Progenitor cell of endocrine pancreas (in vitro differentiated cells): ENCODE measurements around the gene HIPK3. TPM values are rescaled to one million over a fixed set of nuclear protein-coding genes. Genes with fewer than 3 reads are reported as not detected.
A peak's percentile ranks its signal among the peaks of the same experiment; 100 is the strongest.

Experiments
- DNase-seq: peaks from one replicate; pipeline ENCODE4 v3.0.0; 2021; ENCODE audit warnings: low spot score; ENCODE audit not compliant: unreplicated experiment
- H3K27ac Mint-ChIP-seq: 2 replicates; pipeline ENCODE4 v1.8.0; 2021; ENCODE audit warnings: mild to moderate bottlenecking, moderate library complexity, mixed read lengths
- H3K27me3 Mint-ChIP-seq: 2 replicates; pipeline ENCODE4 v1.8.0; 2021; ENCODE audit warnings: mixed read lengths
- H3K36me3 Mint-ChIP-seq: 2 replicates; pipeline ENCODE4 v1.8.0; 2022; ENCODE audit warnings: mixed read lengths; ENCODE audit not compliant: insufficient read depth
- H3K4me1 Mint-ChIP-seq: 2 replicates; pipeline ENCODE4 v1.8.0; 2021; ENCODE audit warnings: low read depth, mixed read lengths
- H3K4me3 Mint-ChIP-seq: 2 replicates; pipeline ENCODE4 v1.8.0; 2021; ENCODE audit warnings: low read depth, mild to moderate bottlenecking, moderate library complexity, mixed read lengths
- H3K9me3 Mint-ChIP-seq: 2 replicates; pipeline ENCODE4 v1.8.0; 2021; ENCODE audit warnings: low read depth, mixed read lengths
- CTCF ChIP-seq: fragments of 200-600 bp; sonication (generic); IDR thresholded peaks from one replicate; pipeline ENCODE4 v1.5.0; 2021; ENCODE audit warnings: antibody characterized with exemption, mild to moderate bottlenecking; ENCODE audit not compliant: unreplicated experiment
- total RNA-seq: library from RNA; stranded (reverse); gene quantifications from 2 replicates; pipeline ENCODE4 v1.2.1, GENCODE V29; 2021

HIPK3 gene
- total RNA-seq, 1 donor from 2014 or later = 66.2 TPM

DNA sequence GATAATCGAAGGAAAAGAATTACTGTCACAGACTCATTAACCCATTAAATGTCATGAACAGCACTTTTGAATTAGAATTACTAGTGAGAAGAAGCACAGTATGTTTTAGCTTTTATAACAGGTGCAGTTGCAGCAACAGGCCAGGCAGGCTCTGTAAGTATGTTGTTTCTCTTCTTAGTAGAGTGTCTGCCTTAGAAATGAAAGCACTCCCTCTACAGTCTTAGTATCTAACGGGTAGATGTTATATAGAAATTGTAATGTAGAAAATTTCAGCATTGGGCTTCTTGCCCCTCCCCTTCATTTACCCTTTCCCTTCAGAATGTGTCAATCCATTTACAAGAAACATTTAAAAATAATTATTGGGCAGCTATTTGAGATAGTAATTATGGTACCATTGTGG is 87.4 kb downstream of the HIPK3 start:
- H3K4me3 Mint-ChIP-seq = no peak overlapping the region
- no peak for DNase-seq
- peaks cover 12% of the 10 kb centered on the region for H3K36me3 Mint-ChIP-seq
- H3K27ac Mint-ChIP-seq = no peak overlapping the region
- TF ChIP-seq CTCF = no peak
- no peaks in the 10 kb centered on the region for H3K4me1 Mint-ChIP-seq
- H3K9me3 Mint-ChIP-seq = no peaks in the 10 kb centered on the region
- H3K27me3 Mint-ChIP-seq = no peaks in the 10 kb centered on the region

- Mint-ChIP-seq H3K27me3 (no peaks in the 10 kb centered on the region), H3K9me3 (no peaks in the 10 kb centered on the region), H3K4me1 (no peaks in the 10 kb centered on the region), H3K27ac (peak overlapping the region; percentile 41), H3K4me3 (no peak overlapping the region), H3K36me3 (peaks cover 19% of the 10 kb centered on the region)
- no peak for DNase-seq
- TF ChIP-seq CTCF = no peak
These were observed 90.4 kb downstream of the HIPK3 start for GRCh38 chr11:33347490-33348125.

GRCh38 chr11:33350287-33350686 is 93.1 kb downstream of the HIPK3 start:
- peaks cover 24% of the 10 kb centered on the region for H3K36me3 Mint-ChIP-seq
- no peak overlapping the region for H3K4me3 Mint-ChIP-seq
- H3K4me1 Mint-ChIP-seq = no peaks in the 10 kb centered on the region
- TF ChIP-seq CTCF = no peak
- no peak overlapping the region for H3K27ac Mint-ChIP-seq
- DNase-seq = no peak
- H3K9me3 Mint-ChIP-seq = no peaks in the 10 kb centered on the region
- H3K27me3 Mint-ChIP-seq = no peaks in the 10 kb centered on the region

DNA sequence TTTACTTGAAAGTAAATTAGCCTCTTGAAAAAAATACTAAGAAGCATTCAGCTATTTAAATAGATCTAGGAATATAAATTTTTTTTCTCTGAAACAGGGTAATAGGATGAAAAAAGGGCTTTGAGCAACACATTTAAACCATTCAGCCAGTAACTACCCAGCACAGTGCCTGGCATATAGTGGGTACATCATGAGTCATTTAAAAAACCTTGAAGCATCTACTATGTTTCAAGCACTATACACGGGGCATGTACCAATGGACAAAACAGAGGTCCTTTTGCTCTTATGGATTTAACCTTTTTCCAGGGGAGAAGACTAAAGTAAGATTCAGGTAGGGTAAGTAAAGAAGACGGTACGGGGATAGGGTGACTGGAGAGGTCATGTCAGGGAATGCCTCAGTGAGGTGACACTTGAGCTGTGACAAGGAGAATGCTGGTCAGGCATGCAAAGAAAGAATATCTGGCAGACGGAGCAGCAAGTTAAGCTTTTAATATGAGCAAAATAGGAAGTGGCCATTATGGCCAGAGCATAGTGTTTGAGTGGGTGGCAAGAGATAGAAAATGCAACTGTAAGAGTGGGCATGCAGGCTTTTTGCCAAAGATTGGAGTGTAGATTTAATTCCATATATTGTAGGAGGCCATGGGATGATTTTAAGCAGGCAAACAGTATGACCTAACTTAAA is 101.1 kb downstream of the HIPK3 start:
- H3K4me3 Mint-ChIP-seq = no peak overlapping the region
- no peaks in the 10 kb centered on the region for H3K4me1 Mint-ChIP-seq
- DNase-seq = no peak
- H3K36me3 Mint-ChIP-seq = peaks cover 2% of the 10 kb centered on the region
- no peaks in the 10 kb centered on the region for H3K9me3 Mint-ChIP-seq
- H3K27me3 Mint-ChIP-seq = peaks cover 8% of the 10 kb centered on the region
- H3K27ac Mint-ChIP-seq = no peak overlapping the region
- TF ChIP-seq CTCF = no peak

GRCh38 chr11:33360642-33361041 is 103.5 kb downstream of the HIPK3 start:
- no peak for DNase-seq
- Mint-ChIP-seq H3K4me3 (no peak overlapping the region), H3K27ac (no peak overlapping the region), H3K9me3 (no peaks in the 10 kb centered on the region), H3K36me3 (no peaks in the 10 kb centered on the region), H3K4me1 (peaks cover 3% of the 10 kb centered on the region), H3K27me3 (peaks cover 8% of the 10 kb centered on the region)
- TF ChIP-seq CTCF = no peak
